AG04449 (cell line): ENCODE data around the gene PRRX1.

Experiments used
- CTCF ChIA-PET: fragments of 350-600 bp; formaldehyde crosslinking; extraction: SDS; loops from one replicate; lab custom pipeline; 2021; ENCODE audit warnings: antibody characterized with exemption; lab: Yijun Ruan, JAX
- POLR2A ChIA-PET: fragments of 400-600, 350-600 bp; formaldehyde crosslinking; extraction: SDS; loops from one replicate; lab custom pipeline; 2020; ENCODE audit warnings: antibody characterized with exemption, inconsistent platforms; lab: Yijun Ruan, JAX
- DNase-seq: peaks from one replicate; pipeline ENCODE4 v3.0.0-alpha.2; 2010; ENCODE audit warnings: low read depth, low spot score
- H3K4me3 ChIP-seq: 2 replicates; pipeline ENCODE4 v1.5.1; 2011; ENCODE audit warnings: low read depth, mild to moderate bottlenecking, control low read depth, low read length
- TF ChIP-seq, protein P1 (sequence below): IDR thresholded peaks from one replicate; pipeline ENCODE4 v1.5.1; 2011; ENCODE audit warnings: mild to moderate bottlenecking, moderate library complexity, low read length, control low read depth, inconsistent platforms; ENCODE audit not compliant: insufficient read depth; ENCODE audit errors: missing control alignments

PRRX1 gene

DNA sequence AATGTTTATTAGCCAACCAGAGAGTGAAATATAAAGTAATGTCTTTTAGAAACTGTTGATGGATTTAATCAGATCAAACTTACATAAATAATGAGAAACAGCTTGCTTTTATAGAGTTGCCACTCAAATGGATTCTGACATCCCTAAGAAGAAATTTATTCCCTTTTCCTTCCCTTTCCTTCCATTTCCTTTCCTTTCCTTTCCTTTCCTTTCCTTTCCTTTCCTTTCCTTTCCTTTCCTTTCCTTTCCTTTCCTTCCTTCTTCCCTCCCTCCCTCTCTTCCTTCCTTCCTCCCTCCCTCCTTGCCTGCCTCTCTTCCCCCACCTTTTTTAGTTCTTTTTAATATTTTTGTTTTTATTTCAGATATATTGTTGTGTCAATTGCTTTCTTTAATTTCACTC, 27.3 kb downstream of the PRRX1 start:
- TF ChIP-seq, protein P1, sequence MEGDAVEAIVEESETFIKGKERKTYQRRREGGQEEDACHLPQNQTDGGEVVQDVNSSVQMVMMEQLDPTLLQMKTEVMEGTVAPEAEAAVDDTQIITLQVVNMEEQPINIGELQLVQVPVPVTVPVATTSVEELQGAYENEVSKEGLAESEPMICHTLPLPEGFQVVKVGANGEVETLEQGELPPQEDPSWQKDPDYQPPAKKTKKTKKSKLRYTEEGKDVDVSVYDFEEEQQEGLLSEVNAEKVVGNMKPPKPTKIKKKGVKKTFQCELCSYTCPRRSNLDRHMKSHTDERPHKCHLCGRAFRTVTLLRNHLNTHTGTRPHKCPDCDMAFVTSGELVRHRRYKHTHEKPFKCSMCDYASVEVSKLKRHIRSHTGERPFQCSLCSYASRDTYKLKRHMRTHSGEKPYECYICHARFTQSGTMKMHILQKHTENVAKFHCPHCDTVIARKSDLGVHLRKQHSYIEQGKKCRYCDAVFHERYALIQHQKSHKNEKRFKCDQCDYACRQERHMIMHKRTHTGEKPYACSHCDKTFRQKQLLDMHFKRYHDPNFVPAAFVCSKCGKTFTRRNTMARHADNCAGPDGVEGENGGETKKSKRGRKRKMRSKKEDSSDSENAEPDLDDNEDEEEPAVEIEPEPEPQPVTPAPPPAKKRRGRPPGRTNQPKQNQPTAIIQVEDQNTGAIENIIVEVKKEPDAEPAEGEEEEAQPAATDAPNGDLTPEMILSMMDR, result no peak
- DNase-seq, result no peak
- no peak overlapping the region for H3K4me3 ChIP-seq
- CTCF ChIA-PET, result interaction anchor here (0.6 to 2.6 kb wide), 3 partner anchors 8 to 146 kb away, joined by 3 to 13 read pairs (median 5); no protein-coding TSS in a partner anchor
- POLR2A ChIA-PET, result no interaction called here

DNA sequence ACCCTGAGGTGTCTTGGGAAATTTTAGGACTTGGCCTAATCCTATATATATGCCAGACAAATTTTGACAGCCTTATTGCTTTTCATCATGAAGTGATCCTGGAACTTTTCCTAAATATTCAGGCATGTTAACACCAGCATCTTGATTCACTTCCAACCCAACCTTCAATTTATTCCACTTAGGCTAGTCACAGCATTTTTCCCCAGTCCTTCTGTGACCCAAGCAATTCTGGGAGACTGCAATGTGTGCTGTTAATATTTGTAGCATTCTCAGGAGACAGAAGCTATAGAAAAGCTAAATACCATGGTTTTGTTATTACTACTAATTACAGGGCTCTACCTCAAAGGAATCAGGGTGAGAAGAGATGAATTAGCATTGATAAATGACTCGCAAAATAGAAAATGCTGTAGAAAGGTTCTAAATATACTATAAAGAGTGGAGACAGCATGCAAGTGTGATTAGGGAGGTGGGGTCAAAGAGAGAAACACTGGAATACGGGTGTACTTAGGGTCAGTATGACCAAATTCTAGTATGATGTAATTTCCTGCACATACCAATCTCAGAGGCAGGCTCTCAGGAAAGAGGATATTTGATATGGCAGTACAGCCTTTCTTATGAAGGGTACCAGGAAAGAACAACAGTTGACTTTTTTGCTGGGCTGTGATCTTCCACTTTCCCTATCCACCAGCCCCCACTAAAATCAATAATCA, 29.1 kb downstream of the PRRX1 start:
- CTCF ChIA-PET, result interaction anchor here (1.3 to 1.7 kb wide), 3 partner anchors 9 to 338 kb away, joined by 3 to 4 read pairs (median 3); no protein-coding TSS in a partner anchor
- TF ChIP-seq, protein P1, result no peak
- H3K4me3 ChIP-seq, result no peak overlapping the region
- POLR2A ChIA-PET, result no interaction called here
- DNase-seq, result no peak

DNA sequence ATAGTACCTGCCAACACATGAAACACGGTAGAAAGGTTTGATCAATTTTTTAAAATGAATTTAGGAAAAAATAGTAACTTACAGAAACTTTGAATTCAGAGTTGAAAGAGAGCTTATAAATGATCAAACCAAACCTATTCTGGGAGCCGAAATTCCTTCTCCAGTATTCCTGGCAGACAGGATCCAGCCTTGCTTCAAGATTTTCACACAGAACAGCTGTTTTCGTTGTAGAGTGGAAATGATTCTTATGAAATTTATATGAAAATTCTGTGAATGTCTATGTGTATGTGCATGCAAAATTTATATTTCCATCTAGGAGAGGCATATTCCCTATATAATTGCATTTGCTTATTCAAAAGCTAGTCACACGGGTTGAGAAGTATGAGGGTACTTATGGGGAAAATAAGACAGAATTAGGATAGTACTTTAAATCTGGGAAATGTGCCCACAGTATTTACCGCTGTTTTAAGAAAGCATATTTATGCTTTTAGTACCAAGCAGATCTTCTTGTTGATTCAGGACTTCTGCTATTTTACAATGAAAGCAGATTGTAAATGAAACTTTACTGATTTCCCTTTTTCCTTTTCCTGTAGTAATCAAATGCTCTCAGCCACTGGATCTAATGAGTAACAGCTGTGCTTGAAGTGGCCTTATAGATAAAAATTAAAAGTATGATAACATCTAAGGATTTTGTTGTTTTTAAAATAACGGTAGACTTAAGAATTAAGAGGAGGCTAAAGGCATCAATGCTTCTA, 30.4 kb downstream of the PRRX1 start:
- no peak overlapping the region for H3K4me3 ChIP-seq
- DNase-seq, result no peak
- TF ChIP-seq, protein P1, result no peak
- ChIA-PET POLR2A (interaction anchor here (0.6 kb wide), 1 partner anchor 844 kb away, joined by 3 read pairs; no protein-coding TSS in a partner anchor), CTCF (interaction anchor here (1.0 to 1.7 kb wide), 3 partner anchors 16 to 25 kb away, joined by 3 to 4 read pairs (median 3); no protein-coding TSS in a partner anchor)

DNA sequence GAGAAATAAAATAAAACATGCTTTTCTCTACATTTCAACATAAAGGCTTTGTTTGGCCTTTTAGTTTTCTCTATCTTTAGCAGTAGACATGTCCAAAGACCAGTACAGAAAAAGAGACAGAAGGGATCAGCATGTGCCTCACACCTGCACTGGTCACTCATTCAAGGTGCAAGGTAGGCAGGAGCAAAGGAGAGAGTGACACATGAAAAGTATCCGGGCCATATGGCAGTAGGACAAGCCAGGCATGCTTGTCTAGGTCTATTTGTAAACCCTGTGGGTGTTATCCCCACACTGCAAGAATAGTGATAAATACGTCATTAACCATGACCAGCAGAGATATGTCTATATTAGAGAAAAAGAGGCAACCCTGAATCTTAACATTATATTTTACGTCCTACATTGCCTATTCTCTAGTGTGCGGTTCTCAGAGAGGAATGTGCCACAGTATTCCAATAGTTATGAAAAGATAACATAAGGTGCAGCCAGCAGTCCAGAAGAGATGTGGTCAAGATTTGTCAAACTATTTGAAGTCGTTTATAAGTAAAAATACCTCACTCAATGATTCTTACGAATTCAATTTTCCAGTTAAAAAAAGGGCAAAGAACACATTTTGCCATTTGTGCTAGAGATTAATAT, 32.1 kb downstream of the PRRX1 start:
- CTCF ChIA-PET, result no interaction called here
- no peak overlapping the region for H3K4me3 ChIP-seq
- no peak for DNase-seq
- TF ChIP-seq, protein P1, result no peak
- POLR2A ChIA-PET, result no interaction called here

DNA sequence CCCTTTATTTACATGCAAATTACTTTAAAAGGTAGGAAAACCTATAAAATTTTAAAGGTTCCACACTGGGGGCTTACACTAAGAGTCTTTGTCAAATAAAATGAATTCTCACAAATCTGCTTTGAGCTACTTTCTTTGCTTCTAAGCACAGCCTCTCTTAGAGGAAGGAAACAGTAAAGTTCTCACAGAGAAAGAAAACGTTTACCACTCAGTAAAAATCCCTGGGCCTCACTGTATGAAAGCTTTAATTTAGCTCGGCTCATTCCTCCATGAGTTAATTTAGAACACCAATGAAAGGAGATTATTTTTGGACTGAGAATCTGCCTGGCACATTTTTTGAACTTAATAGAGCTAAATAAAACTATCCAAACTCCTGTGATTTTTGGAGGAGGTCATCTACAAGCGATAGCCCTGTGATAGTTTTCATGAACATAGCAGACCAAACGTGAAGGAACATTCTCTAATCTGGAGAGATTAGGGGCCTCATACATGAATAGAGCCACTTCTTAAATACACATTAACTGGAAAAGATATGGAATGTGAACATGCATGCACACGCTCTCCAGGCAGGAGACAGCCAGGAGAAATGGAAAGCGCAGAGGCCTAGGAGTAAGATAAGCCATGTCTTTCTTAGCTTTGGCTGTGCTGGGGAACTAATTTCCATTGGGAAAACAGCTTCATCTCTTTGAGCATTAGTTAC, 32.8 kb downstream of the PRRX1 start:
- no peak for DNase-seq
- POLR2A ChIA-PET, result no interaction called here
- no peak overlapping the region for H3K4me3 ChIP-seq
- CTCF ChIA-PET, result interaction anchor here (0.7 kb wide), 1 partner anchor 9 kb away, joined by 3 read pairs; no protein-coding TSS in a partner anchor
- TF ChIP-seq, protein P1, result no peak
